GM19035 (cell line): ENCODE results near the gene CDH23.

Experiments used
- ATAC-seq: cut with Tn5 transposase; IDR thresholded peaks from one replicate; pipeline ENCODE4 v1.9.1; 2021; ENCODE audit not compliant: unreplicated experiment

Gene CDH23

DNA sequence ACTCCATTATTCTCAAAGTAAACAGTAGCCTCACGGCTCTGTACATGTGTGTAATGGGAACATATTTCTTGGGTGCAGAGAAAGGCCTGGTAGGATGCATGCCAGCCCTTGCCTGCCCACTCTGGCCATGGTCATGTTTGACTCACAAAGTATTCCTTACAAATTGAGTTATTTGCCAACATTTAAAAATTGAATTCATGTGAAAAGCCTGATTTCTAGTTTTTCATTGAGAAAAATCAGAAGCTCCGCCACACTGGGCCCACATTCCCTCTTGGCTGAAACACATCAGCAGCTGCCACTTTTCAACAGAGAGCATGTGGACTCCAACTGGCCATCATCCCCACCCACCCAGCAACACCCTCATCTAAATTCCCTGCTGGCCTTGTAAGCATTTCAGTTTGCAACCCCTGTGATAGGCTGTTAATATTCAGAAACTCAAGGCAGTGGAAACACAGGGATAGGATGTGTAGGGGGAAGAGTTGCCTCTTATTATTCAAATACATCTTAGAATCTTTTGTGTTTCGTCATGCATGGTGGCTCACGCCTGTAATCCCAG is 40.9 kb downstream of the CDH23 start:
- ATAC-seq = no peak

GRCh38 chr10:71438761-71439160 is 42.0 kb downstream of the CDH23 start:
- ATAC-seq = no peak

- no peak for ATAC-seq
Measured at GRCh38 chr10:71439670-71440425, 43.1 kb downstream of the CDH23 start.

DNA sequence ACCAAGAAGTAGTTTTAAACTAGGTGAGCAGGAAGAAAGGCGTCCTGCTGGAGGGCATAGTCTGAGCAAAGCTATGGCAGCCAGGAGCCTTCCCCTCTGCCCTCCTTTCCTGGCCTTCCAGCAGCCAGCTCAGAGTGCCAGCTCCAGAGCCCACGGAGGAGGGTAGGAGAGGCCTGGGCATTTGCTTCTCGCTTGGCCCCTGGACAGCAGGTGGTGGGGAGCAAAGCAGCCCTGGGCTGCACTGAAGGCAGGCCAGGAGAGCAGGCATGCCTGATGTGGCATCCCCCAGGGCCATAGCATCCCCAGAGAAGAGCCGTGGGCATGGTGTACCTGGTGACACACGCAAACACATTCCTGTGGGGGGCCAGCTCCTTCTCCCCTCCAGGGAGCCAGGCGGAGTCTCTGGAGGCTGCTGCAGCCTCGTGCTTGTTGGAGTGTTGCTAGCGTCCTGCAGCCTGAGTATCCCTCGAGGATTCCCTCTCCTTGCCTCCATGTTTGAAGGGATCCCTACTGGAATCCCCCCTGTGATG is 43.9 kb downstream of the CDH23 start:
- ATAC-seq = no peak

DNA sequence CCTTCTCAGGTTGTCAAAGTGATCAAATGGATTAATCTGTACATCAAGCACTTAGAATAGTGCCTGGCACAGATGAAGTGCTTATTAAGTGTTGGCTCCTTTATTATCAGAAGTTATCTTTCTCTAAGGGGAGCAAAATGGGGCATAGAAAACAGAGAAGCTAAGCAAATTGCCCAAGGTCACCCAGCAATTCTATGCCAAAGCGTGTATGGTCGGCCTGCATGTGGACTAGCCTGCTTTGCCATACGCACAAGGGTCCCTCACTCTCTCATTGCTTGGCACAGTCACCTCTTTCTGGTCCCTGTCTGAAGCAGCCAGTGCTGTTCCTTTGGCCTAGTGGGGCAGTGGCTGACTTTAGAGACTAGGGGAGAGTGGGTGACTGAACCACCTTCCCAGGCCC is 45.3 kb downstream of the CDH23 start:
- ATAC-seq = no peak

DNA sequence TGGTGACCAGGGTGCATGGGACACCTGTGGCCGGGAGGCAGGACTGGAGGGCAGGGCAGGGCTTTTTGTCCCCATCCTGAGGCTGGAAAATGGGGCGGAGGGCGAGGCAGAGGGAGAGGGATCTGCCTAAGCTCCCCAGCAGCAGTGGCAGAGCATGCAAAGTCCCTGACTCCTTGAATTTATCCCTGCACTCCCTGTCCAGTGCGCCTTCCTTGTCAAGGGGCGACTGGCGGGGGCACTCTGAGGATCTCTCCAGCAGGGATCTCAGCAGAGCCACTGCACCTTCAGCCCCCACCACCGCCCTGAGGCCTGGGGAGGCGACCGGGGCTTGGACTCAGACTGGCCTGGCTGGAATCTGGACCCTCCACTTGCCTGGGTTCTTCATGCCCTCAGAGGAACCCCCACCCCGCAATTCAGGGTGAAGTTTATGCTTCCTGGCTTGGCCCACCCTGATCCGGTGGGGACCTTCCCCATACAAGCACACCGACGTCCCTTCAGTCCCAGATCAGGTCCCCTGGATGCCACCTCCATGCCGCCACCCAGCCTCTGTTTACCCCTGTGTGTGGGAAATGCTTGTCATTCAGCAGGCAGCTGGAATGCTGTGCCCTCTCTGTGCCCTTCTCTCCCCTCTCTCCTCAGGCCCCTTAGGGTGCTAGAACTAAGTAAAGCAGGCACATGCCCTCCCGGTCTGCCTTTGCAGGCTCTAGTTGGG is 46.3 kb downstream of the CDH23 start:
- no peak for ATAC-seq

GRCh38 chr10:71443676-71444075 is 47.0 kb downstream of the CDH23 start:
- no peak for ATAC-seq

DNA sequence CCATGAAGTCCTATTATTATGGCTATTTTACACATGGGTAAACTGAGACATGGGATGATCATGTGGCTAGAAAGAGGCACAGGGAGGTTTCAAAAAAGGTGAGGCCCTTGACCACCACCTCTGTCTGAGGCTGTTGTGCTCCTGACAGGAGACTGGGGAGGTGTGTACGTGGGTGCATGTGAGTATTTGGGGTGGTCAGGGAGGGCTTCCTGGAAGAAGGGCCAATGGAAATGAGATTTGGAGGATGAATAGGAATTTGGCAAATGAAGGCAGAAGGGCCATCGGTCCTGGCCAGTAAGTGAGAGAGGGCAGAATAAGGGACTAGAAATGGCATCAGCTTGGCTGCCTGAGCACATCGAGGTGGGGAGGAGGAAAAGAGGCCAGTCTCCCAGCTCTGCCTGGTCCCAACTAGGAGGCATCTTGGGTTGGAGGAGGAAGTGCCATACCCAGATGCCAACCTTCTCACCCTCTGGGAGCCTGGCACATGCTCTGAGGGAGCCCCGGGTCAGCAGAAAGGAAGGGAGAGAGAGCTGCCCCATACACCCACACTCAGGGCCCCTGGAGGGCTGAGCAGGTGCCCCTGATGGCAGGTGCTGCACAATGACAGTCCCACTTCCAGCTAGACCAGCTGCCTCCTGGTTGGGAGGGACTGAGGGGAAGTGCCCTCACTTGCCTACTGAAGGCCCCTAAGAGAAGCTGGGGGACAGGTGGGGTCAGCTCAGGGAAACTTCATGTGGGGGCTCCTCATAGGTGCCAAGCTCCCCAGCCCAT is 47.7 kb downstream of the CDH23 start:
- no peak for ATAC-seq

DNA sequence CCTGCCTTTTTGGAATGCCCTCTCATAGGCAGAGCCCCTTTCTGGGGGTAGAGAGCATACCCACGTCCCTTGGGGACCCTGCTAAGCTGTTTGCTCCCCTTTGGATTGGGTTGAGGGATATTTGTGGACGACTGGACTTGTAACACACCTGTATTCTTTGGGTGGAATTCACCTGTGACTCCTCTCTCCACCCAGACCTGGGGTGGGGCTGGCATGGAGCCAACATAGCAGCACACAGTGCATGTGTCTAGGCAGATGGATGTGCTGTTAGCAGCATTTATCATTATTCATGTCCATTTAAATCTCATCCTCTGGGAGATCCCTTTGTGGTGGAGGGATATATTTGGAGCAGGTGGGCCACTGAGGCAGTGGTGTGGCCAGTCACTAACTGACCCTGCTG is 51.0 kb downstream of the CDH23 start:
- no peak for ATAC-seq

DNA sequence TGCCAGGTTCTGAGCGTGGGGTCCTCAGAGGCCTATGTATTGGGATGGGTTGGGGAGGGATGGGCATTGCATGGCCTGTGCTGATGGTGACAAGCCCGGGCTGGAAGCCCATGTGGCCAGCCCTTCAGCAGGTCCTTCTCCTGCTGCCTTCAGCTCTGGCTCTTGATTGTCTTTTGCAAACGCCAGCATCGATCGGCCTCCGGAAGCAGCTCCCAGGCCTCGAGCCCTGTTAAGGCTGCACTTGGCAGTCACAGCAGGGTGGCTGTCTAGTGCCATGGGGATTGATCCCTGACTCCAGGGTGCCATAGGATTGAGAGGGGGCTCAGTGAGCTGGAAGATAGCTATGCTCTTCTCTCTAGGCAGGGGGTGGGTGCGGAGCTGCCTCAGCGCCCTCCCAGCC is 51.4 kb downstream of the CDH23 start:
- ATAC-seq = no peak

DNA sequence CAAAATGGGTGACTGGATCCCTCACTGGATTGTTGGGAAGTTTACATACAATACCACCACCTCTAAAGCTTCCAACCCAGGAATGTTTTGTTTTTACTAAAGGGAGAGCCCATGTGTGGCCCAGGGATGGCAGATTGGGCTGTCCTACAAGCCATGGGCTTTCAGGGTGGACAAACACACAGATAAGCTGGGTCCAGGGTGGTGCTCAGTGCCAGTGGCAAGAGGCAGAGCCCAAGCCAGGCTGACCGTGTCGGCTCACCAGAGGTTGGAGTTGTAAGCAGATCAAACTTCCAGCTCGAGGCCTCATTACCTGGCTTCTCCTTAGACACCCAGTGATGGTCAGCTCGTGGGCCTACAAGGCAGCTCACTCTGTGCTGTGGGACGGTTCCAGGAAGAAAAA is 52.3 kb downstream of the CDH23 start:
- no peak for ATAC-seq

- ATAC-seq = no peak
Measured at GRCh38 chr10:71451754-71452153, 55.0 kb downstream of the CDH23 start.

- ATAC-seq = no peak
Measured at GRCh38 chr10:71453186-71453585, 56.5 kb downstream of the CDH23 start.

- ATAC-seq = no peak
Measured at GRCh38 chr10:71454347-71454746, 57.6 kb downstream of the CDH23 start.

DNA sequence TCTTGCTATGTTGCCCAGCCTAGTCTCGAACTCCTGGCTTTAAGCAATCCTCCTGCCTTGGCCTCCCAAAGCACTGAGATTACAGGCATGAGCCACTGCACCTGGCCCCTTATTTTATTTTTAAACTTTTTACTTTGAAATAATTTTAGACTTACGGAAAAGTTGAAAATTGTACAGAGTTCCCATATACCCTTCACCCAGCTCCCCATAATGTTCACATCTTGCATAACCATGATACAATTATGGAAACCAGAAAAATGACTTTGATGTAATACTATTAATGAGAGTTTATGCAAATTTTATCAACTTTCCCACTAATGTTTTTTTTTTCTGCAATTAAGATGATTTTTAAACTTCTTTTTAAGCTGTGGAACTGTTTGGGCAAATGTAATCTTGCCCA is 58.3 kb downstream of the CDH23 start:
- no peak for ATAC-seq

DNA sequence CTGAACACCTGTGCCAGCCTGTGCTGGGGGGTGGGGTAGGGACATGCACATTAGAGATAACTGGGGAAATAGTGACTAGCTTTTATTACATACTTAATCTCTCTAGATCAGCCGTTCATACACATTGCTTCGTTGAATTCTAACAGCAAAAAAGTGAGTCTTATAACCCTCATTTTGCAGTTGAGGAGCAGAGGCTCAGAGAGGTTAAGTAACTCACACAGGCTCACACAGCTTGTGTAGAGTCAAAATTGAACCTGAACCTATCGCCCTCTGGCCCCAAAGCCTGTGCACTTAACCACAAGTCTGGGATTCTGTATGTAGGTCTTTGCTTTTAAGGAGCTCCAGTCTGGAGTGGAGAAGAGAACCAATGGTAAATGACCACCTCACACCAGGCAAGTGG is 59.9 kb downstream of the CDH23 start:
- ATAC-seq = no peak

DNA sequence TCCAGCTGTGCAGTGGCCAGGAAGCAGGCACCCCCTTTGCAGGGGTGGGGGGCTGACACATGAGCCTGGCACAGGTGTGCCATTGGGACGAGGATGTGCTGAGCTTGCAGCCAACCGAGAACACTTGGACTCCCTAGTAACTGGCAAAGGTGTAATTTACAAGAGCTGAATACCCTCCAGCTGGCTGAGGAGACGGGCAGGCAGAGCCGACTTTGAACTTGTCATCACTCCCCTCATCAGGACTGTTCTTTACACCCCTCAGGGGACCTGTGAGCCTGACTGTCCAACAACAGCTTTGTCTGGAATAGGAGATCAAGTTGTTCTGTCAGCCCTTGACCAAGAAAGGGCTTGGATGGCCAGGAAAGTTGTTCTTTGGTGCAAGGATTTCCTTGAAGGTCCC is 61.2 kb downstream of the CDH23 start:
- ATAC-seq = no peak

- ATAC-seq = no peak
Measured at GRCh38 chr10:71458387-71458786, 61.7 kb downstream of the CDH23 start.

DNA sequence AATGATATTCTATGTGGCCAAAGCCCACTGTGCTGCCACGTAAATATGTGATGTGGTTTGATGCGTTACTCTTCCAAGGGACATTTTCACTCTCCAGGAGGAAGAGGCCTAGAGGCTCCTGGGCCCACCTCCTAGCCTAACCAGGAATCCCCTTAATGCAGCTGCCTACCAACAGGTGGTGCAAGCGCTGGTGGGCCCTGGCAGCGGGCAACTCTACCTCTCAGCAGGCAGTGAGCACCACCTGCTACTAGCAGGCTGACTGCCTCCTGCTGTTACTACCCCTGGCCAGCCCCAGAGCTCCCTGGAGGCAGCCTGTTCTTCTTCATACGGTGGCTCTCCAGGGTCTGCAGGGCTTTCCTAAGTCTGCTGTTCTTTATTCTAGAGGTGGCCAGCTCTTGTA is 62.8 kb downstream of the CDH23 start:
- ATAC-seq = no peak

DNA sequence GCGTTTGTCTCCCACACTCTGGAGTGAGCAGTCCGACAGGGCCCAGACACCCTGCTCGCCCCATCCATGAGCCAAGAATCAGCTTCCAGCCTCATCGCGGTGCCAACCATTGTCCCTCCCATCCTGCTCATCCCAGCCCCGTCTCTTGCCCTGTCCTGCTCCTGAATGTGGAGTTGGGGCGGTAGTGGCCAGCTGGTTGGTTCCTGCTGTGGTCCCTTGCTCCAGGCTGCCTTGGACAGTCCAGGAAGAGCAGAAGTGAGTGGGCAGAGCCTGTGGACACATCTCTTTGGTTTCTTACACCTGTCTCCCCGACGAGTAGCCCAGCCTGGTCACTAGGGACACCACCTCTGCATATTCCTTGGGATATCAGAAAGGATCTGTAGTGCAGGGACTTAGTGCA is 63.9 kb downstream of the CDH23 start:
- ATAC-seq = no peak

DNA sequence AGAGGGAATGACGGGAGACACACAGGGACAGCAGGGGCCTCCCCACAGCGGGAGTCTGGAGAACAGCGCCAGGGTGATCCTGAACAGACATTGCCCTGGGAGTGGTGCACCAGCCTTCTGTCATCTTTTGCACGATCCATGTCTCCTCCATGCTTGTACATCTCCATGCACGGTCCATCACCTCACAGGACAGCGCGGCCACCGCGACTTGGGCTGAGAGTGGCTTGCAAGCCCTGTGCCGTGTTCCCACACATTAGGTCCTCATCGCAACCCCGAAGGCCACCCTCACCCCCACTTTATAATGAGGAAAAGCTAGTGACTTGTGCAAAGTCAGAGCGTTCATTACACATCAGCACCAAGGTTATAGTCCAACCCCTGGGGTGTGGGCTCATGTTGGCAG is 64.7 kb downstream of the CDH23 start:
- ATAC-seq = no peak
